HepG2 (cell line): ENCODE data around the gene PPP1R15A. TPM values are rescaled to one million over a fixed set of nuclear protein-coding genes. Genes with fewer than 3 reads are reported as not detected.
A peak's percentile ranks its signal among the peaks of the same experiment; 100 is the strongest.

Source experiments
- CBFB ChIP-seq: sonication (generic); formaldehyde crosslinking; IDR thresholded peaks from 2 replicates; pipeline ENCODE4 v1.4.0; 2020; ENCODE audit warnings: missing genetic modification reagents
- ETV5 ChIP-seq: IDR thresholded peaks from 2 replicates; pipeline ENCODE4 v1.6.1; 2018; ENCODE audit warnings: missing biosample characterization, missing genetic modification reagents, inconsistent platforms, borderline replicate concordance
- KDM3A ChIP-seq: IDR thresholded peaks from 2 replicates; pipeline ENCODE4 v1.6.1; 2018; ENCODE audit warnings: low read depth, missing compliant biosample characterization
- MIER3 ChIP-seq: IDR thresholded peaks from 2 replicates; pipeline ENCODE4 v1.6.1; 2016; ENCODE audit warnings: missing compliant biosample characterization, borderline replicate concordance
- SMYD3 ChIP-seq: sonication (generic); formaldehyde crosslinking; IDR thresholded peaks from 2 replicates; pipeline ENCODE4 v1.8.1; 2023; ENCODE audit warnings: mild to moderate bottlenecking, missing genetic modification reagents
- SOX6 ChIP-seq, 2 experiments: fragments of 450-650 bp in 1 of 2; sonication (generic) in 1 of 2; formaldehyde crosslinking in 1 of 2; IDR thresholded peaks; 2 replicates each; pipeline versions ENCODE4 v1.4.0 to v1.6.1; 2017 to 2020; ENCODE audit warnings: antibody characterized with exemption in 1 of 2, mild to moderate bottlenecking in 1 of 2, missing genetic modification reagents in 1 of 2
- SP140L ChIP-seq: sonication (generic); formaldehyde crosslinking; IDR thresholded peaks from 2 replicates; pipeline ENCODE4 v1.4.0; 2020; ENCODE audit warnings: missing genetic modification reagents, borderline replicate concordance
- TGIF2 ChIP-seq: IDR thresholded peaks from 2 replicates; pipeline ENCODE4 v1.6.1; 2016; ENCODE audit warnings: control low read depth, missing compliant biosample characterization
- TOE1 ChIP-seq: sonication (generic); formaldehyde crosslinking; IDR thresholded peaks from 2 replicates; pipeline ENCODE4 v1.4.0; 2020; ENCODE audit warnings: mild to moderate bottlenecking, missing genetic modification reagents
- TSC22D2 ChIP-seq: sonication (generic); formaldehyde crosslinking; IDR thresholded peaks from 2 replicates; pipeline ENCODE4 v1.5.1; 2020; ENCODE audit warnings: missing genetic modification reagents, mild to moderate bottlenecking, borderline replicate concordance
- ZFP1 ChIP-seq: IDR thresholded peaks from 2 replicates; pipeline ENCODE4 v1.6.1; 2016
- ZNF20 ChIP-seq: sonication (generic); formaldehyde crosslinking; IDR thresholded peaks from 2 replicates; pipeline ENCODE4 v1.4.0; 2020; ENCODE audit warnings: mild to moderate bottlenecking, moderate library complexity, missing genetic modification reagents
- ZNF569 ChIP-seq: sonication (generic); formaldehyde crosslinking; IDR thresholded peaks from 2 replicates; pipeline ENCODE4 v1.5.0; 2020; ENCODE audit warnings: mild to moderate bottlenecking, missing genetic modification reagents, moderate library complexity, borderline replicate concordance
- ZNF572 ChIP-seq: sonication (generic); formaldehyde crosslinking; IDR thresholded peaks from 2 replicates; pipeline ENCODE4 v1.5.1; 2020; ENCODE audit warnings: mild to moderate bottlenecking, missing genetic modification reagents
- ZNF737 ChIP-seq: sonication (generic); formaldehyde crosslinking; IDR thresholded peaks from 2 replicates; pipeline ENCODE4 v1.5.0; 2020; ENCODE audit warnings: missing genetic modification reagents, mild to moderate bottlenecking, borderline replicate concordance
- ZNF883 ChIP-seq: sonication (generic); formaldehyde crosslinking; IDR thresholded peaks from 2 replicates; pipeline ENCODE4 v1.5.1; 2020; ENCODE audit warnings: mild to moderate bottlenecking, missing genetic modification reagents; ENCODE audit errors: not compliant biosample characterization
- polyA plus RNA-seq, 8 experiments: library from polyadenylated mRNA; depleted of rRNA in 3 of 8; stranded (reverse) in 7 of 8; unstranded in 1 of 8; fragments of >200 nt; fragmentation: Illumina TruSeq in 4 of 8; extraction: Trizol in 4 of 8; gene quantifications; 2 replicates each; pipeline versions ENCODE4 v1.2.1 to v1.2.3, GENCODE V29; 2011 to 2016; ENCODE audit warnings: low read depth in 4 of 8, missing spikeins in 1 of 8, mixed read lengths in 1 of 8; ENCODE audit not compliant: insufficient read depth in 1 of 8
- total RNA-seq, 5 experiments: library from RNA; depleted of rRNA; stranded (reverse); fragments of >200 nt; fragmentation: Illumina TruSeq; extraction: Trizol; gene quantifications; 2 replicates each; pipeline ENCODE4 v1.2.3, GENCODE V29; 2016; ENCODE audit warnings: low read depth in 1 of 5
- TF ChIP-seq, protein P1 (sequence below): sonication (generic); formaldehyde crosslinking; IDR thresholded peaks from 2 replicates; pipeline ENCODE4 v1.4.0; 2020; ENCODE audit warnings: missing genetic modification reagents
- TF ChIP-seq, protein P2 (sequence below): sonication (generic); formaldehyde crosslinking; IDR thresholded peaks from 2 replicates; pipeline ENCODE4 v1.4.0; 2020; ENCODE audit warnings: missing genetic modification reagents
- TF ChIP-seq, protein P3 (sequence below): sonication (generic); formaldehyde crosslinking; IDR thresholded peaks from 2 replicates; pipeline ENCODE4 v1.8.1; 2022; ENCODE audit warnings: low read depth, mild to moderate bottlenecking, missing genetic modification reagents
- TF ChIP-seq, protein P4 (sequence below): IDR thresholded peaks from 2 replicates; pipeline ENCODE4 v1.6.1; 2018; ENCODE audit warnings: missing genetic modification reagents

The PPP1R15A gene
- total and polyA plus RNA-seq, 2 of the 13 experiments (the other 11 are each of a cell fraction or from before 2014, with no cell fraction given): 15.6 to 18.5 TPM

DNA sequence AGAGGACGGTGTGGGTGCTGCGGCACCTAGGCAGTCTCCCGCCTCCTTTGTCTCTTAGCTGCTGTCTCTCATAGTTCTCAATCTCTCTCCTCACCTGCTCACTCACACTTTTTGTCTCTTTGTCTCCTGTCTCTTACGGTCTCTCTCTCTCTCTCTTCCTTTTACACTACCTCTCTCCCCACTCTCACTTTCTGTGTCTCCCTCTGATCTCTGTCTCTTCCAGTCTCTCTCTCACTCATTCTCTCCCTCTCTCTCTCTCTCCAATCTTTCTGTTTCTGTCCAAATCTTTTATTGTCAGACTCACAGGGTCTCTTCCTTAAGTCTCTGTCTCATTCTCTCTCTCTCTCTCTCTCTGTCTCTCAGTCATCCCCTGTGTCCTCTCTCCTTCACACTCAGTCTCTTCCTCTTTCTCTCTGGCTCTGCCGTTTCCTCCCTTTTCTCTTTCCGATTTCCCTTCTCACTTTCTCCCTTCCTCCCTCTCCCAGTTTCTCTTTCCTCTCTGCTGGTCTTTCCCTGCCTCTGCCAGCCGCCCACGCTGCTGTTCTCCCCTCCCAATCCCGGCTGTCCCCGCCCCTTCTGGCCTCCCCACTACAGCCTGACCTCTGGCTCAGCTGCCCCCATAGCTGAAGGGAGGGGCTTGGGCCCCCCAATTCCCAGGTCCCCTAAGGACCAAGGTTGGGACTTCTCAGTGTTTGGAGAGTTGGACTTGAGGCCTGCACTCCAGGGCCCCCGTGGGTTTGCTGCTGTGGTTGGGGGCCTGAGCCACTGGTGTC is 3.9 kb upstream of the PPP1R15A start, which contains the start of gene PLEKHA4 (continued):
- TF ChIP-seq MIER3 (CRISPR knock-in tag): no peak
- TF ChIP-seq ZFP1 (CRISPR knock-in tag): no peak
- TF ChIP-seq, protein P1, sequence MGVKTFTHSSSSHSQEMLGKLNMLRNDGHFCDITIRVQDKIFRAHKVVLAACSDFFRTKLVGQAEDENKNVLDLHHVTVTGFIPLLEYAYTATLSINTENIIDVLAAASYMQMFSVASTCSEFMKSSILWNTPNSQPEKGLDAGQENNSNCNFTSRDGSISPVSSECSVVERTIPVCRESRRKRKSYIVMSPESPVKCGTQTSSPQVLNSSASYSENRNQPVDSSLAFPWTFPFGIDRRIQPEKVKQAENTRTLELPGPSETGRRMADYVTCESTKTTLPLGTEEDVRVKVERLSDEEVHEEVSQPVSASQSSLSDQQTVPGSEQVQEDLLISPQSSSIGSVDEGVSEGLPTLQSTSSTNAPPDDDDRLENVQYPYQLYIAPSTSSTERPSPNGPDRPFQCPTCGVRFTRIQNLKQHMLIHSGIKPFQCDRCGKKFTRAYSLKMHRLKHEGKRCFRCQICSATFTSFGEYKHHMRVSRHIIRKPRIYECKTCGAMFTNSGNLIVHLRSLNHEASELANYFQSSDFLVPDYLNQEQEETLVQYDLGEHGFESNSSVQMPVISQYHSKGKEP: no peak
- no peak for TF ChIP-seq SMYD3
- no peak for TF ChIP-seq ZNF569 (CRISPR knock-in tag)
- no peak for TF ChIP-seq ETV5
- TF ChIP-seq ZNF737 (CRISPR knock-in tag): no peak
- TF ChIP-seq ZNF20 (CRISPR knock-in tag): no peak
- no peak for TF ChIP-seq CBFB
- TF ChIP-seq, protein P2, sequence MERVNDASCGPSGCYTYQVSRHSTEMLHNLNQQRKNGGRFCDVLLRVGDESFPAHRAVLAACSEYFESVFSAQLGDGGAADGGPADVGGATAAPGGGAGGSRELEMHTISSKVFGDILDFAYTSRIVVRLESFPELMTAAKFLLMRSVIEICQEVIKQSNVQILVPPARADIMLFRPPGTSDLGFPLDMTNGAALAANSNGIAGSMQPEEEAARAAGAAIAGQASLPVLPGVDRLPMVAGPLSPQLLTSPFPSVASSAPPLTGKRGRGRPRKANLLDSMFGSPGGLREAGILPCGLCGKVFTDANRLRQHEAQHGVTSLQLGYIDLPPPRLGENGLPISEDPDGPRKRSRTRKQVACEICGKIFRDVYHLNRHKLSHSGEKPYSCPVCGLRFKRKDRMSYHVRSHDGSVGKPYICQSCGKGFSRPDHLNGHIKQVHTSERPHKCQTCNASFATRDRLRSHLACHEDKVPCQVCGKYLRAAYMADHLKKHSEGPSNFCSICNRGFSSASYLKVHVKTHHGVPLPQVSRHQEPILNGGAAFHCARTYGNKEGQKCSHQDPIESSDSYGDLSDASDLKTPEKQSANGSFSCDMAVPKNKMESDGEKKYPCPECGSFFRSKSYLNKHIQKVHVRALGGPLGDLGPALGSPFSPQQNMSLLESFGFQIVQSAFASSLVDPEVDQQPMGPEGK (CRISPR knock-in tag): peak; percentile 96
- TF ChIP-seq ZNF572 (CRISPR knock-in tag): no peak; the same call in 1 of the 2 replicates
- TF ChIP-seq SP140L (CRISPR knock-in tag): no peak
- no peak for TF ChIP-seq TGIF2
- no peak for TF ChIP-seq KDM3A (CRISPR knock-in tag)
- no peak for TF ChIP-seq ZNF883 (CRISPR knock-in tag)
- TF ChIP-seq SOX6 (IDR thresholded peaks at IDR 0.05): no peak
- TF ChIP-seq SOX6 (CRISPR knock-in tag; IDR thresholded peaks at IDR 0.05): no peak
- TF ChIP-seq, protein P3, sequence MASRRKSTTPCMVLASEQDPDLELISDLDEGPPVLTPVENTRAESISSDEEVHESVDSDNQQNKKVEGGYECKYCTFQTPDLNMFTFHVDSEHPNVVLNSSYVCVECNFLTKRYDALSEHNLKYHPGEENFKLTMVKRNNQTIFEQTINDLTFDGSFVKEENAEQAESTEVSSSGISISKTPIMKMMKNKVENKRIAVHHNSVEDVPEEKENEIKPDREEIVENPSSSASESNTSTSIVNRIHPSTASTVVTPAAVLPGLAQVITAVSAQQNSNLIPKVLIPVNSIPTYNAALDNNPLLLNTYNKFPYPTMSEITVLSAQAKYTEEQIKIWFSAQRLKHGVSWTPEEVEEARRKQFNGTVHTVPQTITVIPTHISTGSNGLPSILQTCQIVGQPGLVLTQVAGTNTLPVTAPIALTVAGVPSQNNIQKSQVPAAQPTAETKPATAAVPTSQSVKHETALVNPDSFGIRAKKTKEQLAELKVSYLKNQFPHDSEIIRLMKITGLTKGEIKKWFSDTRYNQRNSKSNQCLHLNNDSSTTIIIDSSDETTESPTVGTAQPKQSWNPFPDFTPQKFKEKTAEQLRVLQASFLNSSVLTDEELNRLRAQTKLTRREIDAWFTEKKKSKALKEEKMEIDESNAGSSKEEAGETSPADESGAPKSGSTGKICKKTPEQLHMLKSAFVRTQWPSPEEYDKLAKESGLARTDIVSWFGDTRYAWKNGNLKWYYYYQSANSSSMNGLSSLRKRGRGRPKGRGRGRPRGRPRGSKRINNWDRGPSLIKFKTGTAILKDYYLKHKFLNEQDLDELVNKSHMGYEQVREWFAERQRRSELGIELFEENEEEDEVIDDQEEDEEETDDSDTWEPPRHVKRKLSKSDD (CRISPR knock-in tag): no peak
- TF ChIP-seq TOE1: no peak
- TF ChIP-seq, protein P4, sequence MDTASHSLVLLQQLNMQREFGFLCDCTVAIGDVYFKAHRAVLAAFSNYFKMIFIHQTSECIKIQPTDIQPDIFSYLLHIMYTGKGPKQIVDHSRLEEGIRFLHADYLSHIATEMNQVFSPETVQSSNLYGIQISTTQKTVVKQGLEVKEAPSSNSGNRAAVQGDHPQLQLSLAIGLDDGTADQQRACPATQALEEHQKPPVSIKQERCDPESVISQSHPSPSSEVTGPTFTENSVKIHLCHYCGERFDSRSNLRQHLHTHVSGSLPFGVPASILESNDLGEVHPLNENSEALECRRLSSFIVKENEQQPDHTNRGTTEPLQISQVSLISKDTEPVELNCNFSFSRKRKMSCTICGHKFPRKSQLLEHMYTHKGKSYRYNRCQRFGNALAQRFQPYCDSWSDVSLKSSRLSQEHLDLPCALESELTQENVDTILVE (CRISPR knock-in tag): no peak
- TF ChIP-seq TSC22D2: no peak
